Tibial nerve (tissue), 4 donors: ENCODE data around the gene EML2.

Experiments
- CTCF ChIP-seq, 5 experiments: fragments of 200-600 bp in 3 of 5; fragments of 450-650 bp in 2 of 5; sonication (generic) in 3 of 5; IDR thresholded peaks; one replicate each; pipeline ENCODE4 v1.5.1; 2016 to 2019; ENCODE audit warnings: antibody characterized with exemption in 5 of 5, mild to moderate bottlenecking in 3 of 5, moderate library complexity in 2 of 5
- EP300 ChIP-seq, 2 donors: sonication (generic); formaldehyde crosslinking; IDR thresholded peaks; one replicate each; pipeline ENCODE4 v1.6.1; 2017; ENCODE audit warnings: antibody characterized with exemption in 2 of 2, mild to moderate bottlenecking in 1 of 2
- POLR2A ChIP-seq, 2 donors: fragments of 450-650 bp; IDR thresholded peaks; one replicate each; pipeline ENCODE4 v1.6.1; 2017; ENCODE audit warnings: antibody characterized with exemption in 2 of 2, mild to moderate bottlenecking in 2 of 2, moderate library complexity in 2 of 2

- TF ChIP-seq CTCF (IDR thresholded peaks at IDR 0.05) (no peak), POLR2A (IDR thresholded peaks at IDR 0.05) (no peak), EP300 (IDR thresholded peaks at IDR 0.05) (no peak)
Measured at GRCh38 chr19:45613926-45614725, 25.1 kb downstream of the EML2 start.
